GM12801 (cell line): ENCODE results near the gene FNDC3B.

Source experiments
- TF ChIP-seq, protein P1 (sequence below): IDR thresholded peaks from one replicate; pipeline ENCODE4 v1.5.1; 2011; ENCODE audit warnings: control low read depth; ENCODE audit not compliant: insufficient read length; ENCODE audit errors: extremely low read depth

Gene FNDC3B

DNA sequence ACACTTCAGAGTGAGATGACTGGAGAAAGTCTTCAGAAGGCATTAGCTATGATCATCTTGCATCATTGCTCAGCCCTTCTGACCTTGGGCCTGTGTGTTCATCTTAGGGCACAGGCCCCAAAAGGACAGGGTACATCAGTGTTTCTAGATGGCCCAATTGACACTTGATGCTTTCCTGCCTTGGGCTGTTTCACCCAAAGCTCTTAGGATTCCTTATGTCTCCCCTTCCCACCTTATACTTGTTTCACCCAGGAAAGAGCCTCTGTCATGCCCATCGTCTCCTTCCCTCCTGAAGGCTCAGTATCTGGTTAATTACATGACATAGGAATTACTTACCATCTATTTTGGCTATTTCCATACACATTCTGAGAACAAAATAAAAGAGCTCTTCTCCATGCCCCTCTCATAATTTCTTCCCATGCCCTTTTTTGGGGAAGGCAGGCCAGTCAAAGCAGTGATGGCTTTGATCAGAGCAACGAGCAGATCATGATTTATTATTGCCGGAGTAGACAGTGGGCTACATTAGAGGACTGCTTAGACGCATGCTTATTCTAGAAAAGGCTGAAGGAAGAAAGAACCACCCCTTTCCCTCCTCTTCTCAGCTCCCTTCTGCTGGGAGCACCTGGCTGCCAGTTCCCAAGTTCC is 335.9 kb downstream of the FNDC3B start:
- TF ChIP-seq, protein P1, sequence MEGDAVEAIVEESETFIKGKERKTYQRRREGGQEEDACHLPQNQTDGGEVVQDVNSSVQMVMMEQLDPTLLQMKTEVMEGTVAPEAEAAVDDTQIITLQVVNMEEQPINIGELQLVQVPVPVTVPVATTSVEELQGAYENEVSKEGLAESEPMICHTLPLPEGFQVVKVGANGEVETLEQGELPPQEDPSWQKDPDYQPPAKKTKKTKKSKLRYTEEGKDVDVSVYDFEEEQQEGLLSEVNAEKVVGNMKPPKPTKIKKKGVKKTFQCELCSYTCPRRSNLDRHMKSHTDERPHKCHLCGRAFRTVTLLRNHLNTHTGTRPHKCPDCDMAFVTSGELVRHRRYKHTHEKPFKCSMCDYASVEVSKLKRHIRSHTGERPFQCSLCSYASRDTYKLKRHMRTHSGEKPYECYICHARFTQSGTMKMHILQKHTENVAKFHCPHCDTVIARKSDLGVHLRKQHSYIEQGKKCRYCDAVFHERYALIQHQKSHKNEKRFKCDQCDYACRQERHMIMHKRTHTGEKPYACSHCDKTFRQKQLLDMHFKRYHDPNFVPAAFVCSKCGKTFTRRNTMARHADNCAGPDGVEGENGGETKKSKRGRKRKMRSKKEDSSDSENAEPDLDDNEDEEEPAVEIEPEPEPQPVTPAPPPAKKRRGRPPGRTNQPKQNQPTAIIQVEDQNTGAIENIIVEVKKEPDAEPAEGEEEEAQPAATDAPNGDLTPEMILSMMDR: no peak

DNA sequence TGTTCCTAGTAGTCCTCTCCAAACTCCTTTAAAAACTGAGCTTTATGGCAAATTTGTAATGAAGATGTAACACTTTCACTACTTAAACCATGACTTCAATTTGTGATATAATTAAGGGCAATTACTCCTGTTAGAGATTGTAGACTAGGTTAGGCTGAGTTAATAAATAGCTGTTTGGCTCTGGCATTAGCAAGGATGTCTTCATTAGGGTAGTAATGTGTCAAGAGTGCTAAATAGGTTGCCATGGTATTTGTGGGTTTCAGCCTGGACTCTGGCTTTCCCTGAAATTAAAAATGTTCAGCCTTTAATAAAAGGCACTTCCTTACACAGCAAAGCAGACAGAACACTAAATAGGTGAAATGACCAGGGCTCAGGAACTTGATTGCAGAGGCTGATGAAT is 337.0 kb downstream of the FNDC3B start:
- TF ChIP-seq, protein P1: no peak

DNA sequence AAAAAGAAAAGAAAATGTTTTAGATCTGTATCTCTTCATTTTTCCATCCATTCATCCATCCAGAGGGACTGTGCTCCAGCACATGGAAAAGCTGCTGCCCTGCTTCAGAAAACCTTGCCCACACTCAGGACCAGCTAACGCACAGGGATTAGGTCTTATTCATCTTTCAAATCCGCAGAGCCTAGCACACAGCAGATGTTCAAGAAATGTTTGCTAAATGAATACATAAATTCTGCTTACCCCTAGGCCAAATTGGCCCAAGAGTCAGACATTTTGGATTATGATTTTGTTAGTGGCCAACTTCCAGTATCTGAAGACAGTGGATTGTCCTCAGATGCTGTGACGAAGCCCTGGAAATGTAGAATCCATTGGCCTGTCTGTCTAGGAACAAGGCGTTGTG is 337.5 kb downstream of the FNDC3B start:
- TF ChIP-seq, protein P1: no peak

DNA sequence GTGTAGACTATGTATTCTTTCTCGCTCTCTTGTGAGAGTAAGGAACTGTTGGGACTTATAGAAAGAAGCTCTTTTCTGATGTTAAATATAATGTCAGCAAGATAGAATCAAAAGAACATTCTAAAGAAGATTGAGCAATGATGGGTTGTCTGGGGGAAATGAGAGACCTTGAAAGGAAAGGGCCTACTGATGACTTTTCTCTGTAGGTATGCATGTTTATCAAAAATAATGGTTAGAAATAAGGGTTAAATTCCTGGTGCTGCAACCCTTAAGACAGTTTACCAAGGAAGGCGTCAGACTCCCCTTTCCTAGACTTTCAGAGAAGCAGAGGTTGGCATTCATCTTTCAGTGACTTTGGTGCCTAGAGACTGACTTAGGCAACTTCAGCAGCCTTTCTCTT is 339.1 kb downstream of the FNDC3B start:
- TF ChIP-seq, protein P1: no peak

DNA sequence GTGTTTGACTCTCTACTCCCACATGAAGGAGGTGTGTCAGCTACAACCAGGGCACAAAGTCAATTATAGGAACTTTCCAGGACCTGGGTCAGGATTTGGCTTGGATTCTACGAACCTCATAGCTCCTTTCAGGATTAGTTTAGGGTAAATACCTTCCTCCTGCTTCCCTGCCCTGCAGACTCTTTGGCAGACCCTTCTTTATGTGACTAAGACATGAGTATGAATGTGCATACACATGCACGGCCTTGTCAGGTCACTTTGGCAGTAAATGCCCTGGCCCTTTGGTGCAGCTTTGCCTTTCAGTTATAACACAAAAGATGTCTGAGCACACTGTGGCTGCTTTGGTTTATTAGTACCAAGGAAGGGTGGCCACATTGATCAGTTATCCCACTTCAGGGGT is 340.0 kb downstream of the FNDC3B start:
- TF ChIP-seq, protein P1: no peak

DNA sequence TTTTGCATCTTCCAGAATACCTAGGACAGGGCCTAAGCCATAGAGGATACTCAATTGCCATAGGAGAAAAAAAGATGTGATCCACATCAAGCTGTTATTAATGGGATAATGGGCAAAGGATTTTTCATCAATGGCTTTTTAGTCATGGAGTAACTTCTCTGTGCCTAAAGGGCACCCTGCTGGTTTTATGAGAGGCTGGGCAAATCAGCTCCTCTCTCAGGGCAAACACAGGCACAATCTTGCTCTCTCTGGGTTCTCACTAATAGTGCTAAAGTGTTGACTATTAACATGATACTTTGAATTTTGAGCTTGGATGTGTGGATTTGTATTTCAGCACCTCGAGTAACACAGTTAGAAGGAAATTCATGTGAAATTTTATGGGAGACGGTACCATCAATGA is 341.3 kb downstream of the FNDC3B start:
- TF ChIP-seq, protein P1: no peak

DNA sequence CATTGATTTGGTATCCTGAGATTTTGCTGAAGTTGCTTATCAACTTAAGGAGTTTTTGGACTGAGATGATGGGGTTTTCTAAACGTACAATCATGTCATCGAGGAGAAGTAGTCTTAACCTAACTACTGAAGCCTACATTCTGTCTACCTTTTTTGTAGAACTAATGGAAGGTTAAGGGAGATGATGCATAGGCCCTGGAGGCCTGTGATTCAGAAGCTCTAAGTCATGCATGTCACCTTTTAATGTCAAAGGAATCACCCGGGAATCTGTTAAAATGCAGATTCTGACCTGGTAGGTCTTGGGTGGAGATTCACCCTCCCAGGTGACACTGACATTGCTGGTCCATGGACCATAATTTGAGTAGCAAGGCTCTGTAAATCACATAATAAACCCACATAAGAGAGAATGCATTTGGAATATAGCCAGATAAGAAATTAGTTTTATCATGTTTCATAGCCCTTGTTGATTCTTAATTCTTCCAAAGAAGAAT is 344.0 kb downstream of the FNDC3B start:
- TF ChIP-seq, protein P1: no peak

DNA sequence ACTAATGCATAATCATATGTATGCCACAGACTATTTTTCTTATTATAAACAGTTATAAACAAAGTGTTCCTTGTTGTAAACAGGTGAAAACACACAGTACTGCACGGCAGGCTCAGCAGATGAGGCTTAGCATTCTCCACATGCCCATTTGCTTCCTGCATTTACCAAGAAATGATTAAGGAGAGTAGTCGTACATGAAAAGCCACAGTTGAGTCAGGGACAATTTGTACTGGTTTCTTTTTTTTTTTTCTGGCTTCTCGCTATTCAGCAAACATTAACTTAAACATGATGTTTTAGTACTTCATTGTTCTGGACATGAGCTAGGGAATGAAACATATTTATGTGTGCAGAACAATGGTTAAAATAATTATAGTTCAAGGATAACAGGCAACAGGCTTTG is 345.5 kb downstream of the FNDC3B start:
- TF ChIP-seq, protein P1: no peak
